DMS114 treated with DMSO at 0.1 percent for 48 hours (cell line): Measurements from ENCODE around the gene DSCAML1.

Experiments
- DNase-seq: peaks from one replicate; lab custom pipeline; 2025; ENCODE audit not compliant: unreplicated experiment; lab: John Stamatoyannopoulos, UW

DSCAML1 gene

GRCh38 chr11:117392979-117393378 lies 404.0 kb downstream of the DSCAML1 start:
- DNase-seq = no peak

- DNase-seq = no peak
Measured at GRCh38 chr11:117392001-117392690, 404.9 kb downstream of the DSCAML1 start.

DNA sequence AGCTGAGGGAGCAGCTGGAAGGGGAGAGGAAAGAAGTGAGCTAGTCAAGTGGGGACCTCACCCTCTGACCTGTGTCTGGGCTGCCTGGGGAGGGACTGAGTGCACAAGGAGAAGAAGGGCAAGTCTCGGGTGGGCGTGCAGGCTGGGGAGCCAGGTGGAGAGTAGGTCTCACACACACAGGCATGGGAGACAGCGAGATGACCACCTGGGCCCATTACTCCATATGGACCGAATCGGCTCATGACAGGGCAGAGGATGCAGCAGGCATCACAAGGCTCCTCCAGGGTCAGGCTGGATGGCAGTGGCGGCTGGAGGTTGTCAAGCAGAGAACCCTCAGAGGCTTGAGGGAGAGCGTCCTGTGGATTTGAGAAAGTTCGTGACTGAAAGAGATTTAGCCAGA lies 405.8 kb downstream of the DSCAML1 start:
- no peak for DNase-seq

DNA sequence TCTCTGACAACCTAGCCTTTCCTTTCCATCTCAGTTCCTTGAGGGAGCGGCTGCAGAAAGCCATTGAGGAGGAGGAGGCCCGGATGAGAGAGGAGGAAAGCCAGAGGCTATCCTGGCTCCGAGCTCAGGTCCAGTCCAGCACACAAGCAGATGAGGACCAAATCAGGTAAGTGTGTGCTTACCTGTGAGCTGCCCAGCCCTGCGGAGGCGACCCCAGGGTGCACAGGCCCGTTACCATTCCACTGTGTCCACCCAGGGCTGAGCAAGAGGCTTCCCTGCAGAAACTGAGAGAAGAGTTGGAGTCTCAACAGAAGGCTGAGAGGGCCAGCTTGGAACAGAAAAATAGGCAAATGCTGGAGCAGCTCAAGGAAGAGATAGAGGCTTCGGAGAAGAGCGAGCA lies 406.3 kb downstream of the DSCAML1 start:
- DNase-seq = no peak

GRCh38 chr11:117387992-117388755 lies 408.8 kb downstream of the DSCAML1 start:
- no peak for DNase-seq

GRCh38 chr11:117385906-117386305 lies 411.1 kb downstream of the DSCAML1 start:
- no peak for DNase-seq

GRCh38 chr11:117385471-117385870 lies 411.5 kb downstream of the DSCAML1 start:
- DNase-seq = no peak

DNA sequence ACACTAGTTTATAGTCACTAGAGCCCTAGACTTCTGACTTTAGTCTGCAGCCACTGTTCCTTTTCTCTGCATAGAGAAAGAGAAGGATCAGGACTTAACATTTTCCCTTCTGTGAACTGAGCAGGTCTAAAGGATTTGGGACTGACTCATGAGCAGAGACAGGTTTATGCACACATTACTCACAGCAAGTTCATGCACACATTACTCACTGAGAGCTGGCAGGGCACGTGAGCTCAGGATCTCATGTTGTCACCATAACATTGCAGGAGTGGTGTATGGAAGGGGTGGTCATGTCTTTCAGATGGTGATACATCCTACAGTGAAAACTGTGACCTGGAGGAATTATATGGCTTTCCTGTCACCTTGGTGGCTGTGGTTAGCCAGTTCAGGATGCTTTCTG lies 413.0 kb downstream of the DSCAML1 start:
- no peak for DNase-seq

GRCh38 chr11:117382746-117383145 lies 414.3 kb downstream of the DSCAML1 start:
- no peak for DNase-seq

DNA sequence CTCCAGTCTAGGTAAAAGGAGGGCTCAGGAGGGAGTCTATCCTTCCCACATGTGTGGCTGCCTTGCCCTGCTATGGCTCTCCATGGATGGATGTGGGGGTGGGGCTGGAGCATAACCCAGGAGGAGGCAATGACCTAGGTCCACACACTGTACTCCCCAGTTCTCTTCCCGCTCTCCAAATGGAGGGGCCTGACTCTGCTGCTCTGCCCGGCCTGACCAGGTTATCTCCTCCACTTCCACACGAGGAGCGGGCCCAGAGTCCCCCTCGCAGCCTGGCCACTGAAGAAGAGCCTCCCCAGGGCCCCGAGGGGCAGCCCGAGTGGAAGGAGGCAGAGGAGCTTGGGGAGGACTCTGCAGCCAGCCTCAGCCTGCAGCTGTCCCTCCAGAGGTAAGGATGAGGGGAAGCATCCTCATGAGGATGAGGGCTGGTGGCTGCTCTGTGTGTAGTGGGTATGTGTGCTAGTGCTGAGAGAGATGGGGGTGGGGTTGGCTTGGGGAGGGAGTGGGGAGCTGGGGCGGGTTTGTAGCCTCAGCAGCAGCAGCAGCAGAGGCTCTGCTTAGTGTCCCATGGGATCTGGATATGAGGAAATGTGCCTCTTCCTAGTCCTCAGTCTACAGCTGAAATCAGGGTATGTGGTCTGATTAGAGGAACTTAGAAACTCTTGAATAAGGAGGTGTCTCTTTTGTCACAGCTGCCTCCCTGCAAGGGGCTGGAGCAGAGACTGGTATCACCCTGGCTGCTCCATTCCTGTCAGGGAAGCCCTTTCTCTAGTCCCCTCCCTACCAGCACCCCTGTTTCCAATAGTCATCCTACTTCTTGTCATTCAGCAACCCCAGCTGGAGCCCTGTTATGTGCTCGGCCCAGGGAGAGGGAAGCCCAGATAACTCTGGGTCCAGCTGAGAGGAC lies 415.3 kb downstream of the DSCAML1 start:
- no peak for DNase-seq

- no peak for DNase-seq
Measured at GRCh38 chr11:117380676-117381075, 416.3 kb downstream of the DSCAML1 start.

GRCh38 chr11:117378976-117379865 lies 417.8 kb downstream of the DSCAML1 start:
- DNase-seq = no peak
